RPMI8226 (cell line): Measurements from ENCODE around the gene ANKRD18B.
A peak's percentile ranks its signal among the peaks of the same experiment; 100 is the strongest.
"Not testable (repeated sequence)": the region's sequence is repeated elsewhere in the genome, so short reads cannot be mapped to it uniquely, and the experiment has no call there.

Experiments used
- DNase-seq: peaks from one replicate; pipeline ENCODE4 v3.0.0-alpha.2; 2015

The ANKRD18B gene

DNA sequence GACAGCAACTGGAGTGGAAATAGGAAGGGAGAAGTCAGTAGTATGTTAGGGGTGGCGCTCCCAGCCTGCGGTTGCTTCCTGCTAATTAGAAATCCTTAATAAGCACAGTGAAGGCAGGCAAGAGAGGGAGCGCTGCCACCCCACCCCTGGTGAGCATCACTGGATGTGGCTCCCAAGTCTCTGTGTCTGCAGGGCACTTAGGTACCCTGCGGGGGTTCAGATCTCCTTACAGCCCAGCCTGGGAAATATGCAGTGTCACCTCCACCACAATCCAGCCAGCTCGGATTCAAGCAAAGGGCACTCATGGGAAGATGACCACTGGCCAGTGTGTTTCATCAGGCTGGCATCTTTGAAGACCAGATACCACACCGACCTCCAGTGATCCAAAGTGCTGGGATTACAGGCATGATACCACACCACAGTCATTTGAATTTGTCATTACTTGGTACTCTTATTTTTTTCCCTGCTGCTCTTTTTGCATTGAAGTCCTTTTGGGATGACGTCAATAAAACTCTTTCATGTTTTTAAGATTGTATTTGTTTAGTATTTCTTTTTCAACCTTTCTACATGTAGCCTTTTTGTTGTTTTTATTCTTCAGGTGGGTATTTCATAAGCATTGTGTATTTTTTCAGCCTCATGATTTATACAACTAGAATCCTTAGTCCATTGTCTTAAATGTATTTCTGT, 90.1 kb downstream of the ANKRD18B start:
- no peak for DNase-seq

- DNase-seq, result not testable (repeated sequence)
Measured at GRCh38 chr9:33618370-33618769, 94.3 kb downstream of the ANKRD18B start.

DNA sequence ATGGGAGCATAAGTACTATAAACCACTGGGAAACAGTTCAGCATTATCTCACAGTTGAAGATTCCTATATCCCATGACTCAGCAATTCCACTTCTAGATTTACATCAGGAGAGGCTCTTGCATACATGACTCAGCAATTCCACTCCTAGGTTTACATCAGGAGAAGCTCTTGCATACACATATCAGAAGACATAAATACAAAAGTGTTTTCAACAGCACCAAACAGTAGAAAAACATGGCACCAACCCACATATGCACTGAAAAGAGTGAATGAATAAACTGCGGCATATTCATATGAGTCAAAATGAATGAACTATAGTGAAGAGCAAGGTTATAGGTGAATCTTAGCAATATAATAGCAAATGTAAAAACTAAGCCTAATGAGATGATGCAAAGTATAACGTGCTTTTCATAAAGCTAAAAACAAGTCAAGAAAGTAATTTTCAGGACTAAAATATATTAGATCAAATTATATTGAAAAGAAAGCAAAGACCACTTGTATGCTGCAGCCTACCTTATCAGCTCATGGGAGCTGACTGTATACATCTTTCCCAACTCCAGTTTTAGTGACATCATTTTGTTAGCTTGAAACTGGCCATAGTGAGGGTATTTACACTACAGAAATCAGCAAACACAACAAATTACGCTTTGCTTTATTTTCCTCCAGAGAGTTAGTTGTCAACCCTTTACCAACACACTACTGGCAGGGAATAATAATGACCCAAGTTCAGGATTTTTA, 95.8 kb downstream of the ANKRD18B start:
- DNase-seq, result peak; percentile 20

DNA sequence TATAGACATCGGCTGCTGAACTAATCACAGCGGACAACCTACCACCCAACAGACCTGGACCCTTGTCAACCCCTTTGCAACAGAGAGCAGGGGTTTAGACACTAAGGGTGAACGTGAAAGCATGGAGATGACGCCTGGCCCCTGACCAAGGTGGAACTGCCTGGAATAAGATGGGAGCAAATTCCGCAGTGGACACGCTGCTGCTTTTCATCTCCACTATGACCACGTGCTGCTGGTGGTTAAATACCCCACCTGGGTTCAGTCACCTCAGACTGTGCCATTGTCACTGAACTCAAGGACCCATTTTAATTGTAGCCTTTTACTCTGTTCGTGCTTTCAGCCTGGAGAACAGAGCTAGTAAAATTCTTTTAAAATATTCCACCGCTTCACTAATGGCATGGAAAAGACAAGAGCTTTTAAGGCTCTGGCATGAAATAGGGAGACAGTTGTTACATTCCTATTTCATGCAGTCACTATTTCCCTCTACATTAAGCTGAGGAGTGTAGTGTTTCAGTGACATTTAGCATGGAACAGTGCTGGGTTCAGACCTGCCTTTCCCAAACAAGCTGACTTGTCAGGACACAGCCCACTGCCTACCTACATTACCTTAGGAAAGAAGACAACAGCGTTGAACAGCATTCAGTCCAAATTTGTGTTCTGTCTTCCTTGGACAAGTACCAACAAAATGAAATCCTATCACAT, 96.8 kb downstream of the ANKRD18B start:
- DNase-seq, result no peak
